GM21367 (cell line): ENCODE measurements around the gene B4GALT5.
"Not testable (repeated sequence)": the region's sequence is repeated elsewhere in the genome, so short reads cannot be mapped to it uniquely, and the experiment has no call there.

ENCODE experiments used
- ATAC-seq: cut with Tn5 transposase; IDR thresholded peaks from one replicate; pipeline ENCODE4 v1.9.1; 2021; ENCODE audit not compliant: unreplicated experiment

Gene B4GALT5

GRCh38 chr20:49713753-49714712, at the start of gene B4GALT5:
B4GALT5 (minus strand) TSS chr20:49713878; CDS start chr20:49713690, 188 bp downstream.
- ATAC-seq, result peak; percentile 55

GRCh38 chr20:49762940-49763766, 49.5 kb upstream of the B4GALT5 start:
- no peak for ATAC-seq

- ATAC-seq, result not testable (repeated sequence)
Observed at GRCh38 chr20:49761888-49762287, 48.2 kb upstream of the B4GALT5 start.

- no peak for ATAC-seq
Observed at GRCh38 chr20:49759266-49759950, 45.7 kb upstream of the B4GALT5 start.

GRCh38 chr20:49758781-49759180, 45.1 kb upstream of the B4GALT5 start:
- no peak for ATAC-seq

- ATAC-seq, result no peak
Observed at GRCh38 chr20:49757597-49757996, 43.9 kb upstream of the B4GALT5 start.

GRCh38 chr20:49756241-49756640, 42.6 kb upstream of the B4GALT5 start:
- ATAC-seq, result no peak

- no peak for ATAC-seq
Observed at GRCh38 chr20:49754596-49754995, 40.9 kb upstream of the B4GALT5 start.

GRCh38 chr20:49753133-49753532, 39.5 kb upstream of the B4GALT5 start:
- ATAC-seq, result no peak

- ATAC-seq, result no peak
Observed at GRCh38 chr20:49752201-49752903, 38.7 kb upstream of the B4GALT5 start.

GRCh38 chr20:49751397-49751736, 37.7 kb upstream of the B4GALT5 start:
- ATAC-seq, result no peak

GRCh38 chr20:49750611-49751396, 37.1 kb upstream of the B4GALT5 start:
- ATAC-seq, result peak; percentile 57

- no peak for ATAC-seq
Observed at GRCh38 chr20:49749625-49750024, 35.9 kb upstream of the B4GALT5 start.

- ATAC-seq, result no peak
Observed at GRCh38 chr20:49748525-49748838, 34.8 kb upstream of the B4GALT5 start.

GRCh38 chr20:49747707-49748524, 34.2 kb upstream of the B4GALT5 start:
- no peak for ATAC-seq

GRCh38 chr20:49742948-49743347, 29.3 kb upstream of the B4GALT5 start:
- ATAC-seq, result no peak

- no peak for ATAC-seq
Observed at GRCh38 chr20:49741977-49742376, 28.3 kb upstream of the B4GALT5 start.

- ATAC-seq, result no peak
Observed at GRCh38 chr20:49740807-49741206, 27.1 kb upstream of the B4GALT5 start.

- no peak for ATAC-seq
Observed at GRCh38 chr20:49739042-49739441, 25.4 kb upstream of the B4GALT5 start.
